Measurements from ENCODE around the gene GUF1.

DNA sequence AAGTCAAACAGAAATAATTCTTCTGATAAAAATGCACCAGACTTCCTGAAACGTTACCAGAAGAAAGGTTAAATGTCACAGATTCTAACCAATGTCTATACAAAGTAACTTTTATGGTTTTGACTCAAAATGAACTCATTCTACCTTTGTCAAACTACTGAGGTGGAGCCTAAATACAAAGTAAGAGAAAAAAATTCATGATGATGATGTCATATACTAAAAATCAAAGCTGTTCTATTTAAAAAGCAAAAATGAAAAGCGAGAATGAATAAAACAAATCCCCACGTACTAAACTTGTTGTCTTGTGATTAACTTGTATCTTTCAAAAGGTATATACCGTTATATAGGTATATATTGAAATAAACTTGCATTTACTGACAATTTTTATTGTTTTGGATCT is 26.5 kb downstream of the GUF1 start:
- TF ChIP-seq NFRKB (IDR thresholded peaks at IDR 0.05): no peak
- TF ChIP-seq BHLHE40 (IDR thresholded peaks at IDR 0.05; ENCODE audit: borderline replicate concordance): no peak
- no peak for TF ChIP-seq FOXK2 (IDR thresholded peaks at IDR 0.05)
- no peak for TF ChIP-seq FOXM1 (IDR thresholded peaks at IDR 0.05; ENCODE audit: borderline replicate concordance)
- TF ChIP-seq TARDBP (IDR thresholded peaks at IDR 0.05): no peak

Data from HEK293T (cell line).